HG03097 (cell line): ENCODE measurements around the gene TTC19.
A peak's percentile ranks its signal among the peaks of the same experiment; 100 is the strongest.

Experiments used
- ATAC-seq: cut with Tn5 transposase; IDR thresholded peaks from one replicate; pipeline ENCODE4 v1.9.1; 2021; ENCODE audit not compliant: unreplicated experiment, low FRiP score

TTC19 gene

GRCh38 chr17:15999141-15999973, at the start of gene TTC19, which contains the start of gene ZSWIM7:
TSS of gene TTC19 (plus strand) at chr17:15999824. CDS start at chr17:15999849, 25 bp downstream.
TSS of gene ZSWIM7 (minus strand) at chr17:15999704. CDS start at chr17:15999594, 110 bp downstream.
- ATAC-seq = peak; percentile 92

- no peak for ATAC-seq
Observed at GRCh38 chr17:15951368-15952047, 48.1 kb upstream of the TTC19 start.

GRCh38 chr17:15952048-15952532, 47.5 kb upstream of the TTC19 start:
- ATAC-seq = no peak

GRCh38 chr17:15952916-15953790, 46.5 kb upstream of the TTC19 start:
- ATAC-seq = no peak

GRCh38 chr17:15954222-15954621, 45.4 kb upstream of the TTC19 start:
- ATAC-seq = no peak

GRCh38 chr17:15955793-15956541, 43.7 kb upstream of the TTC19 start:
- ATAC-seq = no peak

GRCh38 chr17:15957206-15957605, 42.4 kb upstream of the TTC19 start:
- ATAC-seq = no peak

- ATAC-seq = no peak
Observed at GRCh38 chr17:15957608-15958307, 41.9 kb upstream of the TTC19 start.

- no peak for ATAC-seq
Observed at GRCh38 chr17:15958484-15958854, 41.2 kb upstream of the TTC19 start.

GRCh38 chr17:15963670-15964110, 35.9 kb upstream of the TTC19 start:
- no peak for ATAC-seq

GRCh38 chr17:15965528-15965927, 34.1 kb upstream of the TTC19 start:
- ATAC-seq = no peak

- no peak for ATAC-seq
Observed at GRCh38 chr17:15966183-15966878, 33.3 kb upstream of the TTC19 start.

- no peak for ATAC-seq
Observed at GRCh38 chr17:15966879-15967248, 32.8 kb upstream of the TTC19 start.

- ATAC-seq = no peak
Observed at GRCh38 chr17:15967706-15968399, 31.8 kb upstream of the TTC19 start.

- ATAC-seq = no peak
Observed at GRCh38 chr17:15969463-15969862, 30.2 kb upstream of the TTC19 start.

- no peak for ATAC-seq
Observed at GRCh38 chr17:15970500-15970899, 29.1 kb upstream of the TTC19 start.

- no peak for ATAC-seq
Observed at GRCh38 chr17:15971098-15971678, 28.4 kb upstream of the TTC19 start.

GRCh38 chr17:15971882-15972281, 27.7 kb upstream of the TTC19 start:
- ATAC-seq = no peak
